ENCODE results near the gene MIX23. TPM values are rescaled to one million over a fixed set of nuclear protein-coding genes. Genes with fewer than 3 reads are reported as not detected.

Gene MIX23
- total RNA-seq, 3 donors from 2014 or later (not counting 1 experiment from before 2014, with no cell fraction given): 9.6 to 16.4 (median 14.1) TPM

DNA sequence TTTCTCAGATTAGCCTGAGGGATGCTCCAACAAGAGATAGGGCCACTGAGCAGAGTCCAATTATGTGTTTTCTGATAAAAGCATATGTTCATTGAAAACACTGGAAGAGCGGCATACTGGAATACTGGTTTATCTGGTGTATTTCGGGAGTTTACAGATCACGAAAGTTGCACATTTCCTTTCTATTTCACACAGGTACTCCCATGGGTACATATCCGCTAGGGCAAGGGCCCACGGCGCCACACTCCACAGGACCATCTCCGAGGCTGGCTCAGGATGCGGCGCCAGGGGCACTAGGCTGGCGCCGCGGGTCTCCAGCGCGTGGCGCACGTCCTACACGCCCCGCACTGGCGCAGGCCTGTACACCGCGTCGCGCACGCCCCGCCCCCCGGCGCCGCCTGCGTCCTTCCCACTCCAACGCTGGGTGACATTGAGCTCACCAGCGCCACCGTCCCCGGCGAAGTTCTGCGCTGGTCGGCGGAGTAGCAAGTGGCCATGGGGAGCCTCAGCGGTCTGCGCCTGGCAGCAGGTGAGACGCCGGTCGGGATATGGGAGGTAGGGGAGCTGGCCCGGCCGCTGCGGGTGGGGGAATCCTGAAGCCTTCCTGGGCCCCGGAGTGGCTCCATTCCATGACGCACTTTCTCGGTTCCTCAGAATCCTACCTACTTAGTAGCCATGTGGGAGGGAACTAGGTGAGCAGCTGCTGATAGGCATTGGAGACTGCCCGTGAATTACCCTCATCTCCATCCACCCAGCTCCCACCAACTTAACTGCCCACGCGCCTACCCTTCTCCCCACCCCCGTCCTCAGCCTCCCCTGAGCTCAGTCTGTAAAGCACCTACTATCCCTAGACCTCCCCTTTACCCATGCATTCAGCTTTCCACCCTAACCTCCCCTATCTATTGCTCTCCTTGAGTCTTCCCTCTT, 1.0 kb upstream of the MIX23 start, which contains the start of gene FAM162A:
Gene FAM162A, plus strand, starts transcription at position 412 of the 927 bp plus-strand sequence. Its CDS starts 84 bp downstream, at position 496.
- peak; percentile 93 to 99 (median 95) for ATAC-seq
- under 1% methylated on average over 52 of the region's 52 CpGs for WGBS (ENCODE audit: insufficient coverage)

GRCh38 chr3:122377975-122378374, 5.1 kb downstream of the MIX23 start:
- H3K27ac Mint-ChIP-seq: no peak overlapping the region
- H3K4me3 Mint-ChIP-seq: no peak overlapping the region
- intact Hi-C loops (cut with micrococcal nuclease): no loop called here
- no peaks in the 10 kb centered on the region for H3K9me3 Mint-ChIP-seq
- no peaks in the 10 kb centered on the region for H3K36me3 Mint-ChIP-seq
- TF ChIP-seq CTCF (IDR thresholded peaks at IDR 0.05): no peak
- WGBS (ENCODE audit: insufficient coverage): 75% methylated on average over 4 of the region's 4 CpGs
- Histone ChIP-seq H3K36me3 (ENCODE audit: control insufficient read depth, insufficient read depth, low read length) (no peaks in the 10 kb centered on the region), H3K4me1 (ENCODE audit: control insufficient read depth, insufficient read depth, low read length) (peaks cover 7% of the 10 kb centered on the region), H3K27ac (ENCODE audit: low read length) (no peak overlapping the region), H3K9me3 (ENCODE audit: control insufficient read depth, insufficient read depth, low read length) (no peaks in the 10 kb centered on the region), H3K27me3 (ENCODE audit: control insufficient read depth, insufficient read depth, low read length) (no peaks in the 10 kb centered on the region), H3K4me3 (ENCODE audit: low read length) (no peak overlapping the region)
- ATAC-seq (no peak), DNase-seq (no peak)
- H3K4me1 Mint-ChIP-seq: peaks cover 7% of the 10 kb centered on the region in 2 donors
- H3K27me3 Mint-ChIP-seq (ENCODE audit: low read depth in 2 of 2): no peaks in the 10 kb centered on the region

More for the DNA sequence above, 1.0 kb upstream of the MIX23 start, which contains the start of gene FAM162A:
- H3K27ac Mint-ChIP-seq: peak within 1 kb of the TSS; percentile 86 to 89
- no peaks in the 10 kb centered on the region for H3K9me3 Mint-ChIP-seq
- no peaks in the 10 kb centered on the region for H3K27me3 Mint-ChIP-seq (ENCODE audit: low read depth in 2 of 2)
- intact Hi-C loops (cut with micrococcal nuclease): loop anchor here (1.0 to 10.0 kb wide), 5 partner anchors 32 to 837 kb away; partner anchors contain the start of genes GOLGB1, KPNA1, PARP14 and POLQ
- H3K27me3 ChIP-seq (ENCODE audit: control insufficient read depth, insufficient read depth, low read length): no peaks in the 10 kb centered on the region
- peak within 1 kb of the TSS; percentile 87 for H3K4me3 ChIP-seq (ENCODE audit: low read length)
- peaks cover 23% of the 10 kb centered on the region in 2 donors for H3K4me1 Mint-ChIP-seq
- H3K27ac ChIP-seq (ENCODE audit: low read length): peak within 1 kb of the TSS; percentile 74
- DNase-seq: peak; percentile 88 to 97
- peaks cover 3% of the 10 kb centered on the region for H3K36me3 ChIP-seq (ENCODE audit: control insufficient read depth, insufficient read depth, low read length)
- no peaks in the 10 kb centered on the region for H3K9me3 ChIP-seq (ENCODE audit: control insufficient read depth, insufficient read depth, low read length)
- peaks cover 15% of the 10 kb centered on the region for H3K4me1 ChIP-seq (ENCODE audit: control insufficient read depth, insufficient read depth, low read length)
- TF ChIP-seq CTCF (IDR thresholded peaks at IDR 0.05): peak; percentile 63
- H3K36me3 Mint-ChIP-seq: no peaks in the 10 kb centered on the region
- peak within 1 kb of the TSS; percentile 91 for H3K4me3 Mint-ChIP-seq

DNA sequence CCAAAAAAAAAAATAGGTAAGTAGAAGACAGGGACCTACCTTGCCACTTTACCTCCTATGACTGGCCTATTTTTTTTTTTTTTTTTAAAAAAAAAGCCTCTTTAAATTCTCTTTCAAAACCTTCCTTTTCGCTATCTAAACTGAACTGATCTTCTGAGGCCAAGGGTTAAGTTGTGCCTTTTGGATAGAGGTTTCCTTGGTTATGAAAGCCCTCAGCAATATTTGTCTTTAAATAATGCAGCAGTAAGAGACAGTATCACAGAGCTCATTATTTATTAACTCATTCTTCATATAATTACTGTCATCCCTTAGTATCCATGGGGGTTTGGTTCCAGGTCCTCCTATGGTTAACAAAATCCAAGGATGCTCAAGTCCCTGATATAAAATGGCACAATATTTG, 9.0 kb downstream of the MIX23 start:
- H3K27me3 ChIP-seq (ENCODE audit: control insufficient read depth, insufficient read depth, low read length): no peaks in the 10 kb centered on the region
- H3K36me3 Mint-ChIP-seq: peaks cover 7% of the 10 kb centered on the region
- peaks cover 18% of the 10 kb centered on the region for H3K36me3 ChIP-seq (ENCODE audit: control insufficient read depth, insufficient read depth, low read length)
- H3K4me1 ChIP-seq (ENCODE audit: control insufficient read depth, insufficient read depth, low read length): no peaks in the 10 kb centered on the region
- no peak overlapping the region for H3K4me3 ChIP-seq (ENCODE audit: low read length)
- no peak for ATAC-seq
- H3K9me3 Mint-ChIP-seq: no peaks in the 10 kb centered on the region
- DNase-seq: no peak
- TF ChIP-seq CTCF (IDR thresholded peaks at IDR 0.05): no peak
- no peaks in the 10 kb centered on the region for H3K9me3 ChIP-seq (ENCODE audit: control insufficient read depth, insufficient read depth, low read length)
- WGBS (ENCODE audit: insufficient coverage): no CpG with 5 or more reads among the region's 1 CpG
- H3K27me3 Mint-ChIP-seq (ENCODE audit: low read depth in 2 of 2): no peaks in the 10 kb centered on the region
- peaks cover 4 to 5% of the 10 kb centered on the region in 2 donors for H3K4me1 Mint-ChIP-seq
- intact Hi-C loops (cut with micrococcal nuclease): no loop called here
- no peak overlapping the region for H3K27ac ChIP-seq (ENCODE audit: low read length)
- H3K27ac Mint-ChIP-seq: no peak overlapping the region
- no peak overlapping the region for H3K4me3 Mint-ChIP-seq

All from natural killer cell (primary cell).